ENCODE measurements around the gene MAPKBP1.

MAPKBP1 gene

DNA sequence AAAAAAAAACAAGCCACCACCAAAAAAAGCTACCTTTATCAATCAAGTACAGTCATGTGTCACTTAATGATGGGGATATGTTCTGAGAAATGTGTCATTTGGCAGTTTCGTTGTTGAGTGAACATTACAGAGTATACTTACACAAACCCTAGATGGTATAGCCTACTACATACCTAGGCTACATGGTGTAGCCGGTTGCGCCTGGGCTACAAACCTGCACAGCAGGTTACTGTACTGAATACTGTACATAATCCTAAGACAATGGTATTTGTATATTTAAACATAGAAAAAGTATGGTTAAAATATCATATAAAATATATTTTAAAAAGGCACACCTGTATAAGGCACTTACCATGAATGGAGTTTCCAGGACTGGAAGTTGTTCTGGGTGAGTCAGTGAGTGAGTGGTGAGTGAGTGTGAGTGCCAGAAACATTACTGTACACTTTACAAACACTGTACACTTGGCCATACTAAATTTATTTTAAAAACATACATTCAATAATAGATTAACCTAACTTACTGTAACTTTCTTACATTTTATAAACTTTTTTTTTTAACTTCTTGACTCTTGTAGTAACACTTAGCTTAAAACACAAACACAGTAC is 27.7 kb downstream of the MAPKBP1 start:
- TF ChIP-seq CTCF (IDR thresholded peaks at IDR 0.05; ENCODE audit: insufficient read depth, missing control alignments) = no peak
- DNase-seq (ENCODE audit: insufficient read length, low spot score) (no peak), FAIRE-seq (no peak)

- TF ChIP-seq CTCF (IDR thresholded peaks at IDR 0.05; ENCODE audit: insufficient read depth, missing control alignments) = no peak
- no peak for DNase-seq (ENCODE audit: insufficient read length, low spot score)
- no peak for FAIRE-seq
Measured at GRCh38 chr15:41804361-41804760, 30.1 kb downstream of the MAPKBP1 start.

DNA sequence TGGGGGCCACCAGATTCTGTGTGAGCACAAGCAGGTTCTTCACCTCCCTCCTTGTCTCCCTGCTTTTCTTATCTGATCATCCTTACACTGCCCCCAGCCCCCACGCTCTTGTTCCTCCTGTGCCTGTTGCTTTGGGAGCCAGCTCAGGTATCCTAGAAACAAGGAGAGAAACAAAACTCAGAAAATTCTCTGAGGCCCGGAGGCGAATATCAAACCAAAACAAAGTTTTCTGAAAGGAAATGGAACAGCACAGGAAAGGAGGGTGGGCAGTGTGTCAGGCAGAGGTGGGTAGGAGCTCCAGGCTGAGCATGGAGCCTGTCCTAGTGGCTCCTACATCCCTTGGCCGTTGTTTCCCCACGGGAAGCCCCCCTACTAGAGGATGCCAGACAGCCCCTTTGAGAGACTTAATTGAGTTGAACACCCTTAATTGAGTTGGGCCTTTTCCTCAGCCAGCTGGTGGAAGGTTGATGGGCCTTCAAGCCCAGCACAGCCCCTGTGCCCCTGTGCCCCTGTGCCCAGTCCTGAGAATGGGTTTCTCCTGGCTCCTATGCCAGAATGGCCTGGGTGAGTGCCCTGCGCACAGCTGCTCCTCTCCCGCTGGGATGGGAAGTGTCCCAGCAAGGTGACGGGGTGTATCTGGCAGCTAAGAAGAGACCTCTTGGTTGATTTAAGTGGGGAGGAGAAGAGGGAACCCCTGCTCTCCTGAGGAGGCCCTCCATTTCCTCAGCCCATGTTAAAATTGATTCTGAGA is 30.8 kb downstream of the MAPKBP1 start:
- TF ChIP-seq CTCF (IDR thresholded peaks at IDR 0.05; ENCODE audit: insufficient read depth, missing control alignments) = no peak
- no peak for DNase-seq (ENCODE audit: insufficient read length, low spot score)
- no peak for FAIRE-seq

DNA sequence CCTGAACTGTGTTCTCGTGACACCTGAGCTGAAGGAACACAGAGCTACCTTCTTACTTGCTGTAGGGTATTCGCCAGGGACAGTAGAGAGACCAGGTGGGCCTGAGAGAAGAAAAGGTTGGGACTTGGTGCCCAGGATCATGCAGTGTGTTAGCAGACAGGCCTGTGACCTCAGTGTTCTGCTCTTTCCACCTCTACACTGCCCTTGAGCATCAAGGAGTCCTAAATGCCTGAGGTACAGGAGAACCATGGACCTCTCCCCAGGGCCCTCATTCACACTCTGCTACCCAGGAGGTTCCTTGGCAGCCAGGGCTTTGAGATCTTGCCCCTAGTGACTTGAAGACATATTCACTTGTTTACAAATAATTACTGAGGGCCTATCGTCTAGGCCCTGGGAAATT is 31.4 kb downstream of the MAPKBP1 start:
- FAIRE-seq = no peak
- DNase-seq (ENCODE audit: insufficient read length, low spot score) = no peak
- no peak for TF ChIP-seq CTCF (IDR thresholded peaks at IDR 0.05; ENCODE audit: insufficient read depth, missing control alignments)

DNA sequence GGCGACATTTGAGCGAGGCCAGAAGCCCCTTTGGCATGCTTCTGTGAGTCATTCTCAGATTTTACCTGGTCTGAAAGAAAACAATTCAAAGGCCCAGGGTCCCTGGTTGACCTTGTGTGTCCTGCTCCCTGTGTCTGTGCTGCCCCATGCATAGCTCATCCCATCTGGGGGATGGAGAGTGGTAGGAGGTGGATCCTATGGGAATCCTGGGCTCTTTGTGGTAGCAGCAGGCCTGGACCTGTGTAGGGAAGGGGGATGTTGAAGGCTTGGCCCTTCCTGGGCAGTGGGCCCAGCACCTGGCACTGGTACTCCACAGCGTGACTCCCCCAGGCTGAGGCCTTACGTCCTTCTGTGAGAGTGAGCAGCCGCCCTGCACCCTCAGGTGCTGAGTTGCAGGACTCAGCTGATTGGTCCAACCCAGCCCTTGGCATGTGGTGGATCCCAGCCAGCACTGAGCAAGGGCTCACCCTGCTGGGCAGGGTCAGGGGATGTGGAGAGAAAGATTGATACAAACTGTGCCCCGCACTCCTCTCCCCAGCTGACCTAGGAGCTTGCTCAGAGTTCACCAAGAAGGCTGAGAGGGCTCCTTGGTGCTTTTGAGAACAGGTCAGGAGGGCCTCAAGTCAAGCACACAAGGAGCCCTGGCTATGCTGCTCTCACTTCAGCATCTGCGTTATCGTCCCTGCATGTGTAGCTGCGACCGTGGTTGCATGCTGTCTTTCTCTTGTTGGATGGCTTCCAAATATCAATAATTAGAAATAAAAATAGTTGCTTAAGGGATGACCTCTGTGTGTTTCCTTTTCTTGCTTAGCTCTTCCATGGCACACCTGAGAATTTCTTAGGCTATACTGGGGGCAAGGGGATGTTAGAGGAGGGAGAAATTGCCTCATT is 32.3 kb downstream of the MAPKBP1 start:
- TF ChIP-seq CTCF (IDR thresholded peaks at IDR 0.05; ENCODE audit: insufficient read depth, missing control alignments) = no peak
- FAIRE-seq (no peak), DNase-seq (ENCODE audit: insufficient read length, low spot score) (no peak)

DNA sequence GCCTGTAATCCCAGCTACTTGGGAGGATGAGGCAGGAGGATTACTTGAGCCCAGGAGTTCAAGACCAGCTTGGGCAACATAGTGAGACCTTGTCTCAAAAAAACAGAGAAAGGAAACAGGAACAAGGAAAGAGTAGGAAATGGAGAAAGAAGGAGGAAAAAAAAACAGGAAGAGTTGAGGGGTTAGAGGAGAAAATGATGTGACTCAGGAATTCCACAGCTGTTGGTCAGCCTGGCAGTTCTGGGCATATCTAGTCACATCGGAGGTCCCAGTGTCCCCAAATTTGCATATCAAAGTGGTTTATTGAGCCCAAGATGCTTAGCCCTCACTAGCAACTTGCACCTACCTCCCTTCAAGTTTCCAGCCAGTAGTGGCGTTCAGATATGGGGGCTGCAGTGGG is 34.8 kb downstream of the MAPKBP1 start:
- TF ChIP-seq CTCF (IDR thresholded peaks at IDR 0.05; ENCODE audit: insufficient read depth, missing control alignments) = no peak
- DNase-seq (ENCODE audit: insufficient read length, low spot score) (no peak), FAIRE-seq (no peak)

All from D721Med (cell line).